ENCODE data around the gene INIP. TPM values are rescaled to one million over a fixed set of nuclear protein-coding genes. Genes with fewer than 3 reads are reported as not detected.

Gene INIP, protein sequence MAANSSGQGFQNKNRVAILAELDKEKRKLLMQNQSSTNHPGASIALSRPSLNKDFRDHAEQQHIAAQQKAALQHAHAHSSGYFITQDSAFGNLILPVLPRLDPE
- total RNA-seq: 10 to 100 TPM; 16.1 to 19.3 TPM
- 21.9 TPM for polyA plus RNA-seq (2013, experiment 1 of 2)
- 20.0 TPM for polyA plus RNA-seq (2013, experiment 2 of 2)
- long read RNA-seq, experiment 1, full-length matches to known transcripts: 2 of 5 reads
- long read RNA-seq, experiment 1, partial matches to known transcripts: 0 of 5 reads
- long read RNA-seq, experiment 1, other reads (novel, unspliced or antisense): 3 of 5 reads
- long read RNA-seq, experiment 2, full-length matches to known transcripts: 17 of 30 reads
- long read RNA-seq, experiment 2, partial matches to known transcripts: 0 of 30 reads
- long read RNA-seq, experiment 2, other reads (novel, unspliced or antisense): 13 of 30 reads
- long read RNA-seq, experiment 3, full-length matches to known transcripts: 22 of 32 reads
- long read RNA-seq, experiment 3, partial matches to known transcripts: 0 of 32 reads
- long read RNA-seq, experiment 3, other reads (novel, unspliced or antisense): 10 of 32 reads
- long read RNA-seq, experiment 4, full-length matches to known transcripts: 23 of 35 reads
- long read RNA-seq, experiment 4, partial matches to known transcripts: 0 of 35 reads
- long read RNA-seq, experiment 4, other reads (novel, unspliced or antisense): 12 of 35 reads

- TF ChIP-seq CTCF (conservative IDR thresholded peaks at IDR 0.05): no peak
- peak within 1 kb of the TSS; percentile 90 for H3K27ac ChIP-seq (ENCODE audit: low read depth, low read length)
- Mint-ChIP-seq H3K27ac (peak within 1 kb of the TSS; percentile 95), H3K4me3 (peak within 1 kb of the TSS; percentile 91), H3K27me3 (ENCODE audit: insufficient read depth) (no peaks in the 10 kb centered on the region), H3K9me3 (no peaks in the 10 kb centered on the region), H3K4me1 (peaks cover 3% of the 10 kb centered on the region), H3K36me3 (ENCODE audit: low read depth) (peaks cover 11% of the 10 kb centered on the region)
- peaks cover 5% of the 10 kb centered on the region for H3K36me3 ChIP-seq (ENCODE audit: control insufficient read depth, insufficient read depth, low read length)
- 0% methylated on average over 36 to 51 of the region's 51 CpGs for WGBS, 2 experiments (ENCODE audit: insufficient coverage in 1 of 2, insufficient read length in 1 of 2)
- peak; percentile 99 for DNase-seq
- H3K9me3 ChIP-seq (ENCODE audit: control insufficient read depth, low read length): peaks cover 2% of the 10 kb centered on the region
- H3K9ac ChIP-seq (ENCODE audit: extremely low read depth, low read length, poor library complexity, severe bottlenecking): peak within 1 kb of the TSS; percentile 70
- no peaks in the 10 kb centered on the region for H3K4me1 ChIP-seq (ENCODE audit: control insufficient read depth, insufficient read depth, low read length)
- no peaks in the 10 kb centered on the region for H3K27me3 ChIP-seq (ENCODE audit: control insufficient read depth, insufficient read depth, low read length, poor library complexity, severe bottlenecking)
- H3K4me3 ChIP-seq (ENCODE audit: low read length): peak within 1 kb of the TSS; percentile 98
Observed at GRCh38 chr9:112717661-112718331, at the start of gene INIP. Gene INIP, minus strand, starts transcription at chr9:112718117. Its CDS starts 1,632 bp downstream, at chr9:112716485.

DNA sequence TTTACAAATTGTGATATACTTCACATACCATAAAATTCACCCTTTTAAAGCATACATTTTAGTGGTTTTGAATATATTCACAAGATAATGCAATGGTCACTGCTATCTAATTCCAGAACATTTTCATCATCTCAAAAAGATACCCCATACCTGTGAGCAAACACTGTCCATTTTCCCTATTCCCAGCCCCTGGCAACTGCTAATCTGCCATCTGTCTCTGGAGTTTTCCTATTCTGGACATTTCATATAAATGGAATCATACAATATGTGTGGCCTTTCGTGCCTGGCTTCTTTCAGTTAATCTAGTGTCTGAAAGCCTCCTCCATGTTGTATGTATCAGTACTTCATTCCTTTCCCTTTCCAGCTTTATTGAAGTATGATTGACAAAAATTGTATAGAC is 47.4 kb upstream of the INIP start:
- H3K36me3 ChIP-seq (ENCODE audit: control insufficient read depth, insufficient read depth, low read length): no peaks in the 10 kb centered on the region
- WGBS, 2 experiments (ENCODE audit: insufficient coverage in 1 of 2, insufficient read length in 1 of 2): 100% methylated on average over 1 of the region's 1 CpG; no CpG with 5 or more reads in 1 of the 2 experiments
- peaks cover 3% of the 10 kb centered on the region for H3K4me1 ChIP-seq (ENCODE audit: control insufficient read depth, insufficient read depth, low read length)
- peaks cover 10% of the 10 kb centered on the region for H3K9me3 ChIP-seq (ENCODE audit: control insufficient read depth, low read length)
- no peak for DNase-seq
- Mint-ChIP-seq H3K4me1 (peaks cover 28% of the 10 kb centered on the region), H3K27ac (no peak overlapping the region), H3K36me3 (ENCODE audit: low read depth) (peaks cover 8% of the 10 kb centered on the region), H3K27me3 (ENCODE audit: insufficient read depth) (no peaks in the 10 kb centered on the region), H3K9me3 (peaks cover 7% of the 10 kb centered on the region), H3K4me3 (no peak overlapping the region)
- TF ChIP-seq CTCF (conservative IDR thresholded peaks at IDR 0.05): no peak
- no peak overlapping the region for H3K9ac ChIP-seq (ENCODE audit: extremely low read depth, low read length, poor library complexity, severe bottlenecking)
- H3K4me3 ChIP-seq (ENCODE audit: low read length): no peak overlapping the region
- H3K27me3 ChIP-seq (ENCODE audit: control insufficient read depth, insufficient read depth, low read length, poor library complexity, severe bottlenecking): no peaks in the 10 kb centered on the region
- no peak overlapping the region for H3K27ac ChIP-seq (ENCODE audit: low read depth, low read length)

GRCh38 chr9:112764837-112765236 is 46.9 kb upstream of the INIP start:
- Histone ChIP-seq H3K36me3 (ENCODE audit: control insufficient read depth, insufficient read depth, low read length) (no peaks in the 10 kb centered on the region), H3K9ac (ENCODE audit: extremely low read depth, low read length, poor library complexity, severe bottlenecking) (no peak overlapping the region), H3K4me1 (ENCODE audit: control insufficient read depth, insufficient read depth, low read length) (peaks cover 3% of the 10 kb centered on the region), H3K9me3 (ENCODE audit: control insufficient read depth, low read length) (peaks cover 10% of the 10 kb centered on the region), H3K4me3 (ENCODE audit: low read length) (no peak overlapping the region), H3K27ac (ENCODE audit: low read depth, low read length) (no peak overlapping the region), H3K27me3 (ENCODE audit: control insufficient read depth, insufficient read depth, low read length, poor library complexity, severe bottlenecking) (no peaks in the 10 kb centered on the region)
- no peak for TF ChIP-seq CTCF (conservative IDR thresholded peaks at IDR 0.05)
- peak; percentile 77 for DNase-seq
- 82 to 85% methylated on average over 7 of the region's 7 CpGs for WGBS, 2 experiments (ENCODE audit: insufficient coverage in 1 of 2, insufficient read length in 1 of 2)
- no peaks in the 10 kb centered on the region for H3K27me3 Mint-ChIP-seq (ENCODE audit: insufficient read depth)
- peaks cover 28% of the 10 kb centered on the region for H3K4me1 Mint-ChIP-seq
- H3K36me3 Mint-ChIP-seq (ENCODE audit: low read depth): peaks cover 8% of the 10 kb centered on the region
- no peak overlapping the region for H3K27ac Mint-ChIP-seq
- H3K4me3 Mint-ChIP-seq: no peak overlapping the region
- H3K9me3 Mint-ChIP-seq: peaks cover 7% of the 10 kb centered on the region
